HepG2 (cell line): ENCODE results near the gene NEURL4. TPM values are rescaled to one million over a fixed set of nuclear protein-coding genes. Genes with fewer than 3 reads are reported as not detected.

Experiments
- ATF3 ChIP-seq: sonication (generic); formaldehyde crosslinking; IDR thresholded peaks from 2 replicates; pipeline ENCODE4 v1.4.0; 2020; ENCODE audit warnings: missing genetic modification reagents
- ATF7 ChIP-seq, 2 experiments: fragments of 450-650 bp in 1 of 2; sonication (generic) in 1 of 2; formaldehyde crosslinking in 1 of 2; IDR thresholded peaks; 2 replicates each; pipeline versions ENCODE4 v1.4.0 to v1.6.1; 2016 to 2020; ENCODE audit warnings: antibody characterized with exemption in 1 of 2, mild to moderate bottlenecking in 1 of 2, missing genetic modification reagents in 1 of 2
- CBX1 ChIP-seq: IDR thresholded peaks from one replicate; pipeline ENCODE4 v1.6.1; 2016; ENCODE audit warnings: antibody characterized with exemption, low read depth
- CHD2 ChIP-seq: IDR thresholded peaks from 2 replicates; pipeline ENCODE4 v1.6.1; 2011; ENCODE audit warnings: low read depth, low read length, improper control_type of control experiment
- EEA1 ChIP-seq: sonication (generic); formaldehyde crosslinking; IDR thresholded peaks from 2 replicates; pipeline ENCODE4 v1.5.1; 2020; ENCODE audit warnings: mild to moderate bottlenecking, missing genetic modification reagents, borderline replicate concordance
- FOXO1 ChIP-seq: sonication (generic); formaldehyde crosslinking; IDR thresholded peaks from 2 replicates; pipeline ENCODE4 v1.4.0; 2020; ENCODE audit warnings: missing genetic modification reagents
- GATAD1 ChIP-seq: IDR thresholded peaks from 2 replicates; pipeline ENCODE4 v1.6.1; 2016; ENCODE audit warnings: missing genetic modification reagents, missing compliant biosample characterization
- GPN1 ChIP-seq: sonication (generic); formaldehyde crosslinking; IDR thresholded peaks from 2 replicates; pipeline ENCODE4 v1.5.1; 2020; ENCODE audit warnings: missing genetic modification reagents, borderline replicate concordance
- HBP1 ChIP-seq: IDR thresholded peaks from 2 replicates; pipeline ENCODE4 v1.6.1; 2016; ENCODE audit warnings: low read depth, control low read depth
- HDAC2 ChIP-seq: sonication (generic); formaldehyde crosslinking; IDR thresholded peaks from 2 replicates; pipeline ENCODE4 v1.4.0; 2020; ENCODE audit warnings: missing genetic modification reagents
- KLF6 ChIP-seq: IDR thresholded peaks from 2 replicates; pipeline ENCODE4 v1.8.0; 2016; ENCODE audit warnings: missing biosample characterization, missing genetic modification reagents
- MZF1 ChIP-seq: sonication (generic); formaldehyde crosslinking; IDR thresholded peaks from 2 replicates; pipeline ENCODE4 v1.8.1; 2023; ENCODE audit warnings: mild to moderate bottlenecking, missing genetic modification reagents, borderline replicate concordance
- NFYC ChIP-seq: IDR thresholded peaks from 2 replicates; pipeline ENCODE4 v1.6.1; 2016; ENCODE audit warnings: missing genetic modification reagents, missing compliant biosample characterization
- PCBP1 ChIP-seq: fragments of 200-400 bp; formaldehyde crosslinking; IDR thresholded peaks from 2 replicates; pipeline ENCODE4 v1.6.1; 2017; ENCODE audit warnings: mild to moderate bottlenecking, low read depth, low read length, borderline replicate concordance
- SNRNP70 ChIP-seq: fragments of 200-400 bp; formaldehyde crosslinking; IDR thresholded peaks from 2 replicates; pipeline ENCODE4 v1.6.1; 2017; ENCODE audit warnings: mild to moderate bottlenecking, low read depth, low read length, moderate library complexity
- SPEN ChIP-seq: sonication (generic); formaldehyde crosslinking; IDR thresholded peaks from 2 replicates; pipeline ENCODE4 v1.5.1; 2020; ENCODE audit warnings: low read depth, mild to moderate bottlenecking, missing genetic modification reagents
- SRSF9 ChIP-seq: fragments of 200-400 bp; formaldehyde crosslinking; IDR thresholded peaks from 2 replicates; pipeline ENCODE4 v1.6.1; 2018; ENCODE audit warnings: borderline replicate concordance, mild to moderate bottlenecking, low read depth, low read length; ENCODE audit not compliant: insufficient read depth, poor library complexity, severe bottlenecking
- ZFP37 ChIP-seq: sonication (generic); formaldehyde crosslinking; IDR thresholded peaks from 2 replicates; pipeline ENCODE4 v1.4.0; 2020; ENCODE audit warnings: missing genetic modification reagents, borderline replicate concordance
- ZFX ChIP-seq: sonication (generic); formaldehyde crosslinking; IDR thresholded peaks from 2 replicates; pipeline ENCODE4 v1.4.0; 2020; ENCODE audit warnings: mild to moderate bottlenecking, low read depth, missing genetic modification reagents, moderate library complexity
- ZHX1 ChIP-seq: sonication (generic); formaldehyde crosslinking; IDR thresholded peaks from 2 replicates; pipeline ENCODE4 v1.8.1; 2022; ENCODE audit warnings: low read depth, mild to moderate bottlenecking, missing genetic modification reagents
- ZIK1 ChIP-seq: sonication (generic); formaldehyde crosslinking; IDR thresholded peaks from 2 replicates; pipeline ENCODE4 v1.5.0; 2020; ENCODE audit warnings: mild to moderate bottlenecking, low read depth, missing genetic modification reagents, borderline replicate concordance
- ZMYM3 ChIP-seq: sonication (generic); formaldehyde crosslinking; IDR thresholded peaks from 2 replicates; pipeline ENCODE4 v1.5.1; 2020; ENCODE audit warnings: mild to moderate bottlenecking, missing genetic modification reagents
- ZNF274 ChIP-seq: sonication (generic); formaldehyde crosslinking; IDR thresholded peaks from 2 replicates; pipeline ENCODE4 v1.5.1; 2020; ENCODE audit warnings: mild to moderate bottlenecking, missing genetic modification reagents
- ZNF589 ChIP-seq: sonication (generic); formaldehyde crosslinking; conservative IDR thresholded peaks from 2 replicates; pipeline ENCODE4 v1.8.0; 2022; ENCODE audit warnings: mild to moderate bottlenecking, moderate library complexity, missing genetic modification reagents
- ZNF75D ChIP-seq: sonication (generic); formaldehyde crosslinking; IDR thresholded peaks from 2 replicates; pipeline ENCODE4 v1.8.1; 2023; ENCODE audit warnings: missing genetic modification reagents, mild to moderate bottlenecking, borderline replicate concordance
- ZNF782 ChIP-seq: sonication (generic); formaldehyde crosslinking; IDR thresholded peaks from 2 replicates; pipeline ENCODE4 v1.4.0; 2020; ENCODE audit warnings: missing genetic modification reagents, mild to moderate bottlenecking, borderline replicate concordance
- polyA plus RNA-seq, 8 experiments: library from polyadenylated mRNA; depleted of rRNA in 3 of 8; stranded (reverse) in 7 of 8; unstranded in 1 of 8; fragments of >200 nt; fragmentation: Illumina TruSeq in 4 of 8; extraction: Trizol in 4 of 8; gene quantifications; 2 replicates each; pipeline versions ENCODE4 v1.2.1 to v1.2.3, GENCODE V29; 2011 to 2016; ENCODE audit warnings: low read depth in 4 of 8, missing spikeins in 1 of 8, mixed read lengths in 1 of 8; ENCODE audit not compliant: insufficient read depth in 1 of 8
- total RNA-seq, 5 experiments: library from RNA; depleted of rRNA; stranded (reverse); fragments of >200 nt; fragmentation: Illumina TruSeq; extraction: Trizol; gene quantifications; 2 replicates each; pipeline ENCODE4 v1.2.3, GENCODE V29; 2016; ENCODE audit warnings: low read depth in 1 of 5

NEURL4 gene
- total and polyA plus RNA-seq, 2 of the 13 experiments (the other 11 are each of a cell fraction or from before 2014, with no cell fraction given): 14.8 to 15.7 TPM

- TF ChIP-seq SRSF9 (no peak), EEA1 (no peak), ZMYM3 (CRISPR knock-in tag) (no peak), GPN1 (CRISPR knock-in tag) (no peak), SNRNP70 (no peak), PCBP1 (no peak), ZFP37 (CRISPR knock-in tag) (no peak), GATAD1 (CRISPR knock-in tag) (no peak), ATF7 (IDR thresholded peaks at IDR 0.05) (no peak), ATF7 (CRISPR knock-in tag; IDR thresholded peaks at IDR 0.05) (no peak), ZNF75D (CRISPR knock-in tag) (no peak), ZNF274 (CRISPR knock-in tag) (0 out of 2 replicates have a peak, but pooled peaks have one; percentile 2), FOXO1 (CRISPR knock-in tag) (no peak), ZHX1 (CRISPR knock-in tag) (no peak), CBX1 (no peak), NFYC (CRISPR knock-in tag) (peak; percentile 68), ATF3 (CRISPR knock-in tag) (no peak), HBP1 (CRISPR knock-in tag) (no peak), CHD2 (peak; percentile 86), HDAC2 (no peak), SPEN (CRISPR knock-in tag) (no peak; the same call in 1 of the 2 replicates), ZNF782 (no peak), ZFX (CRISPR knock-in tag) (no peak; the same call in 1 of the 2 replicates), KLF6 (no peak), MZF1 (CRISPR knock-in tag) (no peak), ZIK1 (no peak), ZNF589 (CRISPR knock-in tag) (no peak; the same call in 1 of the 2 replicates)
Observed at GRCh38 chr17:7281074-7281952, 47.8 kb downstream of the NEURL4 start, which contains the start of gene SLC2A4 (continued).
